A549 (cell line): ENCODE results near the gene GALNT12. TPM values are rescaled to one million over a fixed set of nuclear protein-coding genes. Genes with fewer than 3 reads are reported as not detected.
A peak's percentile ranks its signal among the peaks of the same experiment; 100 is the strongest.

Experiments
- ATAC-seq, 2 experiments: fragments of 200-7000 bp in 1 of 2; fragments of >200 bp in 1 of 2; cut with Nextera tagmentation in 1 of 2; cut with Tn5 transposase in 1 of 2; 3 replicates each; pipeline versions ENCODE4 v1.8.0 to v1.9.1; 2018 to 2020; ENCODE audit warnings: mild to moderate bottlenecking in 1 of 2, moderate library complexity in 1 of 2
- CTCF ChIA-PET: fragments of 300-600 bp; sonication (Branson Sonifier 250); formaldehyde crosslinking; extraction: SDS; loops from one replicate; lab custom pipeline; 2021; ENCODE audit warnings: antibody characterized with exemption, inconsistent platforms; lab: Yijun Ruan, JAX
- POLR2A ChIA-PET: fragments of 350-600 bp; formaldehyde crosslinking; extraction: SDS; loops from one replicate; lab custom pipeline; 2021; ENCODE audit warnings: antibody characterized with exemption, inconsistent platforms; lab: Yijun Ruan, JAX
- DNase-seq, 2 experiments: peaks; one replicate each; pipeline versions ENCODE4 v3.0.0 to v3.0.0-alpha.2; 2011 to 2016; ENCODE audit warnings: low read depth in 1 of 2, low spot score in 1 of 2
- FAIRE-seq: peaks from 2 replicates; lab custom pipeline; 2011; peaks lifted over from hg19 to GRCh38; lab: Jason Lieb, UNC
- H3K27ac ChIP-seq, 2 experiments: fragments of >200 bp; sonication (Bioruptor Twin); formaldehyde crosslinking; 3 replicates each; pipeline ENCODE4 v1.5.1; 2016 to 2017
- H3K4me1 ChIP-seq: fragments of >200 bp; sonication (Bioruptor Twin); formaldehyde crosslinking; 3 replicates; pipeline ENCODE4 v1.6.1; 2016
- H3K4me2 ChIP-seq: fragments of >200 bp; sonication (Bioruptor Twin); formaldehyde crosslinking; 3 replicates; pipeline ENCODE4 v1.6.1; 2016
- H3K4me3 ChIP-seq: fragments of >200 bp; sonication (Bioruptor Twin); formaldehyde crosslinking; 3 replicates; pipeline ENCODE4 v1.5.1; 2016
- H3K9me3 ChIP-seq: fragments of >200 bp; sonication (Bioruptor Twin); formaldehyde crosslinking; 3 replicates; pipeline ENCODE4 v1.6.1; 2016
- BHLHE40 ChIP-seq: IDR thresholded peaks from 2 replicates; pipeline ENCODE4 v1.6.1; 2012; ENCODE audit warnings: low read depth, low read length, inconsistent platforms
- CBX8 ChIP-seq: fragments of 200-600 bp; sonication (generic); IDR thresholded peaks from 2 replicates; pipeline ENCODE4 v1.6.1; 2016
- CEBPB ChIP-seq, 2 experiments: fragments of >200 bp in 1 of 2; sonication (Bioruptor Twin) in 1 of 2; formaldehyde crosslinking in 1 of 2; IDR thresholded peaks; 2 replicates each; pipeline ENCODE4 v1.6.1; 2012 to 2016
- CHD2 ChIP-seq: fragments of 150-350 bp; IDR thresholded peaks from 2 replicates; pipeline ENCODE4 v1.6.1; 2014; ENCODE audit warnings: low read length; ENCODE audit not compliant: partially characterized antibody
- EHMT2 ChIP-seq: fragments of 200-600 bp; sonication (generic); IDR thresholded peaks from 2 replicates; pipeline ENCODE4 v1.6.1; 2016; ENCODE audit warnings: antibody characterized with exemption, low read depth, mild to moderate bottlenecking, moderate library complexity
- FOSB ChIP-seq: fragments of 250-450 bp; sonication (Bioruptor Pico); IDR thresholded peaks from 2 replicates; pipeline ENCODE4 v1.5.0; 2020; ENCODE audit warnings: mild to moderate bottlenecking, moderate library complexity
- FOSL2 ChIP-seq, 2 experiments: fragments of 450-650 bp in 1 of 2; fragments of >200 bp in 1 of 2; sonication (Bioruptor Twin) in 1 of 2; formaldehyde crosslinking; IDR thresholded peaks; 2 replicates each; pipeline versions ENCODE4 v1.5.0 to v1.6.1; 2016 to 2020; ENCODE audit warnings: mild to moderate bottlenecking in 1 of 2, moderate library complexity in 1 of 2
- HMGXB4 ChIP-seq: fragments of 250-450 bp; sonication (Bioruptor Pico); IDR thresholded peaks from 2 replicates; pipeline ENCODE4 v1.5.0; 2021; ENCODE audit warnings: mild to moderate bottlenecking, moderate library complexity, borderline replicate concordance
- HOXA7 ChIP-seq: fragments of 250-450 bp; sonication (Bioruptor Pico); IDR thresholded peaks from 2 replicates; pipeline ENCODE4 v1.5.0; 2020; ENCODE audit warnings: mild to moderate bottlenecking, moderate library complexity
- MAZ ChIP-seq: fragments of 150-350 bp; IDR thresholded peaks from 2 replicates; pipeline ENCODE4 v1.6.1; 2014; ENCODE audit warnings: antibody characterized with exemption, low read depth, low read length, borderline replicate concordance
- NR3C1 ChIP-seq: fragments of >200 bp; sonication (Bioruptor Twin); formaldehyde crosslinking; IDR thresholded peaks from 3 replicates; pipeline ENCODE4 v1.6.1; 2017
- RAD21 ChIP-seq, 2 experiments: fragments of >200 bp in 1 of 2; sonication (Bioruptor Twin) in 1 of 2; formaldehyde crosslinking in 1 of 2; IDR thresholded peaks in 1 of 2; conservative IDR thresholded peaks in 1 of 2; 2 replicates in 1 of 2; 3 replicates in 1 of 2; pipeline ENCODE4 v1.6.1; 2012 to 2018; ENCODE audit warnings: inconsistent platforms in 1 of 2
- REST ChIP-seq: fragments of 200-600 bp; sonication (generic); IDR thresholded peaks from 2 replicates; pipeline ENCODE4 v1.6.1; 2016; ENCODE audit warnings: antibody characterized with exemption, mild to moderate bottlenecking, moderate library complexity
- WGBS: methylation state at CpG from one replicate; pipeline ENCODE4 v1.1.6; 2017; ENCODE audit errors: missing lambda C conversion rate; 5-methylcytosine and 5-hydroxymethylcytosine counted together
- polyA plus RNA-seq, 4 experiments: library from polyadenylated mRNA; depleted of rRNA in 3 of 4; stranded (reverse); fragments of >200 nt; fragmentation: RNase III in 1 of 4; extraction: RNeasy Plus Mini Kit Qiagen cat#74134 plus additional on column Dnase treatment in 1 of 4; gene quantifications; 2 replicates in 3 of 4; 3 replicates in 1 of 4; pipeline ENCODE4 v1.2.3, GENCODE V29; 2011 to 2017
- TF ChIP-seq, protein P1 (sequence below): fragments of >200 bp; sonication (Bioruptor Twin); formaldehyde crosslinking; IDR thresholded peaks from 3 replicates; pipeline ENCODE4 v1.5.1; 2016

Gene GALNT12
- polyA plus RNA-seq, 2 of the 4 experiments (the other 2 are of a cell fraction) = 3.2 to 7.3 TPM

DNA sequence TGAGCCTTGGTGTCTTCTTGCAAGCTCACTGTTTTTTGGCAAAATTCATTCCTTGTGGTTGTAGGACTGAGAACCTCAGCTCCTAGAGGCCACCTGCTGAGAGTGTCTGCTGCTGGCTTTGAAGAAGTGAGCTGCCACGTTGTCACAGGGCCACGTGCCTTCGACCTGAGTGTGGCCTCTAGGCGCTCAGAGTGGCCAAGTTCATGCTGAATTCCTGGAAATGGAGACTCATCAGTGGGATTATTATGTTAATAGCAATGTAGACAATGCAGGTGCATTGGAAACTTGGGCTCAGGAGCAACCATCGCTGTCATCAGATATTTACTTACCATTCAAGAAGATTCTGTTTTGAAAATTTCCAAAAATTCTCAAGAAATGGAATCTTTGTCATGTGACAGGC, 52.5 kb downstream of the GALNT12 start (continued):
- no peak for TF ChIP-seq FOSL2 (IDR thresholded peaks at IDR 0.05)
- no peak for TF ChIP-seq FOSL2 (CRISPR knock-in tag; IDR thresholded peaks at IDR 0.05)
- TF ChIP-seq RAD21 (conservative IDR thresholded peaks at IDR 0.05 in 1 of 2, IDR thresholded peaks at IDR 0.05 in 1 of 2) = no peak
- no peak for TF ChIP-seq HOXA7 (CRISPR knock-in tag)
- no peak for TF ChIP-seq REST
- TF ChIP-seq FOSB (CRISPR knock-in tag) = no peak
- TF ChIP-seq EHMT2 = no peak
- TF ChIP-seq CBX8 = no peak
- no peak for TF ChIP-seq NR3C1
- no peak for TF ChIP-seq CHD2
- TF ChIP-seq BHLHE40 = no peak
- TF ChIP-seq, all 56 proteins: peak for 0

DNA sequence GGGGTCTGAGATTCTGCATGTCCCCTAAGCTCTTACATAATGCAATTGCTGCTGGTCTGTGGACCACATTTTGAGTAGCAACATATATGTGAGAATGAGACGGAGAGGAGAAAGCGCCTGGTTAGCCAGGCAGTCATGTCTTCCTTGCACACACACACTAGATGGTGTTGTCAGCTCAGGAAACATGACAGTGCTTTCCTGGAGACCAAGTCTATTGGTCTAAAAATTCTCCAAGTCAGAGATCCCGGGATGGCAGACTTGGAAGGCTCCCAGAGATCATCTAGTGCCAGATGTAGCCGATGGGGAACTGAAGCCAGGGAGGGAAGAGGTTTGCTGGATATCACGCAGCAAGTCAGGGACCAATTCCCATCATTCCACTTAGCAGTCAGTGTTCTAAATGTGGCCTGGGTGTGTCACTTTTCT, 53.4 kb downstream of the GALNT12 start:
- ATAC-seq (peak; percentile 73 to 79; a peak in 5 of 6 replicates), DNase-seq (peak; percentile 21 to 48), FAIRE-seq (no peak)
- CTCF ChIA-PET = interaction anchor here (0.6 to 7.4 kb wide), 20 partner anchors 9 to 1591 kb away, joined by 3 to 35 read pairs (median 3); no protein-coding TSS in a partner anchor
- H3K4me2 ChIP-seq = no peak overlapping the region
- H3K27ac ChIP-seq = no peak overlapping the region
- H3K4me1 ChIP-seq = peaks cover 5% of the 10 kb centered on the region; the same call in 1 of the 3 replicates
- TF ChIP-seq MAZ (no peak), RAD21 (conservative IDR thresholded peaks at IDR 0.05 in 1 of 2, IDR thresholded peaks at IDR 0.05 in 1 of 2) (peak; percentile 49 to 55)
- TF ChIP-seq, protein P1, sequence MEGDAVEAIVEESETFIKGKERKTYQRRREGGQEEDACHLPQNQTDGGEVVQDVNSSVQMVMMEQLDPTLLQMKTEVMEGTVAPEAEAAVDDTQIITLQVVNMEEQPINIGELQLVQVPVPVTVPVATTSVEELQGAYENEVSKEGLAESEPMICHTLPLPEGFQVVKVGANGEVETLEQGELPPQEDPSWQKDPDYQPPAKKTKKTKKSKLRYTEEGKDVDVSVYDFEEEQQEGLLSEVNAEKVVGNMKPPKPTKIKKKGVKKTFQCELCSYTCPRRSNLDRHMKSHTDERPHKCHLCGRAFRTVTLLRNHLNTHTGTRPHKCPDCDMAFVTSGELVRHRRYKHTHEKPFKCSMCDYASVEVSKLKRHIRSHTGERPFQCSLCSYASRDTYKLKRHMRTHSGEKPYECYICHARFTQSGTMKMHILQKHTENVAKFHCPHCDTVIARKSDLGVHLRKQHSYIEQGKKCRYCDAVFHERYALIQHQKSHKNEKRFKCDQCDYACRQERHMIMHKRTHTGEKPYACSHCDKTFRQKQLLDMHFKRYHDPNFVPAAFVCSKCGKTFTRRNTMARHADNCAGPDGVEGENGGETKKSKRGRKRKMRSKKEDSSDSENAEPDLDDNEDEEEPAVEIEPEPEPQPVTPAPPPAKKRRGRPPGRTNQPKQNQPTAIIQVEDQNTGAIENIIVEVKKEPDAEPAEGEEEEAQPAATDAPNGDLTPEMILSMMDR = peak; percentile 21; the same call in 2 of the 3 replicates
- WGBS = 25% methylated on average over 5 of the region's 5 CpGs
- no peak overlapping the region for H3K4me3 ChIP-seq
- POLR2A ChIA-PET = interaction anchor here (0.6 kb wide), 1 partner anchor 841 kb away, joined by 3 read pairs; no protein-coding TSS in a partner anchor
- peaks cover 4% of the 10 kb centered on the region; the same call in 1 of the 3 replicates for H3K9me3 ChIP-seq

- TF ChIP-seq HMGXB4 = no peak
- TF ChIP-seq RAD21 (conservative IDR thresholded peaks at IDR 0.05 in 1 of 2, IDR thresholded peaks at IDR 0.05 in 1 of 2) = no peak
- 0 out of 4 replicates have a peak, but pooled peaks of 1 of the 2 experiments have one; percentile 26 for TF ChIP-seq CEBPB (IDR thresholded peaks at IDR 0.05)
- no peak for TF ChIP-seq HOXA7 (CRISPR knock-in tag)
- Histone ChIP-seq H3K27ac (peak overlapping the region; percentile 7 to 24; a peak in 3 of 6 replicates), H3K4me2 (0 out of 3 replicates have a peak overlapping the region, but pooled peaks have one; percentile 3), H3K4me3 (no peak overlapping the region), H3K4me1 (peaks cover 5% of the 10 kb centered on the region; the same call in 1 of the 3 replicates), H3K9me3 (no peaks in the 10 kb centered on the region; the same call in 2 of the 3 replicates)
- DNase-seq (peak in 1 of 2 experiments; percentile 52), FAIRE-seq (no peak), ATAC-seq (peak; percentile 64 to 77; a peak in 5 of 6 replicates)
- 59% methylated on average over 8 of the region's 8 CpGs for WGBS
- CTCF ChIA-PET = interaction anchor here (0.7 to 7.4 kb wide), 20 partner anchors 8 to 1560 kb away, joined by 3 to 35 read pairs (median 3); no protein-coding TSS in a partner anchor
- POLR2A ChIA-PET = interaction anchor here (0.6 kb wide), 1 partner anchor 842 kb away, joined by 3 read pairs; no protein-coding TSS in a partner anchor
Measured at GRCh38 chr9:98861781-98862504, 54.5 kb downstream of the GALNT12 start.
